HFFc6 (cell line): ENCODE results near the gene KCNK13. TPM values are rescaled to one million over a fixed set of nuclear protein-coding genes. Genes with fewer than 3 reads are reported as not detected.
A peak's percentile ranks its signal among the peaks of the same experiment; 100 is the strongest.
"Not testable (repeated sequence)": the region's sequence is repeated elsewhere in the genome, so short reads cannot be mapped to it uniquely, and the experiment has no call there.

ENCODE experiments used
- DNase-seq: peaks from one replicate; pipeline ENCODE4 v3.0.0-alpha.2; 2018
- H3K27ac Mint-ChIP-seq: 2 replicates; pipeline ENCODE4 v1.8.0; 2020; ENCODE audit warnings: mild to moderate bottlenecking, mixed read lengths
- H3K27me3 Mint-ChIP-seq: 2 replicates; pipeline ENCODE4 v1.8.0; 2021; ENCODE audit warnings: mild to moderate bottlenecking, moderate library complexity, mixed read lengths; ENCODE audit not compliant: insufficient read depth
- H3K36me3 Mint-ChIP-seq: 2 replicates; pipeline ENCODE4 v1.8.0; 2021; ENCODE audit warnings: low read depth, mixed read lengths
- H3K4me1 Mint-ChIP-seq: 2 replicates; pipeline ENCODE4 v1.8.0; 2020; ENCODE audit warnings: low read depth, mixed read lengths
- H3K4me3 Mint-ChIP-seq: 2 replicates; pipeline ENCODE4 v1.8.0; 2020; ENCODE audit warnings: mild to moderate bottlenecking, moderate library complexity, mixed read lengths
- H3K9me3 Mint-ChIP-seq: 2 replicates; pipeline ENCODE4 v1.8.0; 2020; ENCODE audit warnings: mild to moderate bottlenecking, mixed read lengths
- total RNA-seq, 6 experiments: library from RNA; stranded (reverse); fragmentation: NEBNext Ultra II Directional; extraction: Animal tissue kit (Norgen Biotek cat#: 25700); gene quantifications; 2 replicates in 1 of 6; 3 replicates in 5 of 6; pipeline ENCODE4 v1.2.3, GENCODE V29; 2021
- TF ChIP-seq, protein P1 (sequence below): fragments of 200-600 bp; sonication (generic); IDR thresholded peaks from 2 replicates; pipeline ENCODE4 v1.5.0; 2021; ENCODE audit warnings: antibody characterized with exemption, mild to moderate bottlenecking

Gene KCNK13
- total RNA-seq, 6 experiments from 2014 or later = not detected

DNA sequence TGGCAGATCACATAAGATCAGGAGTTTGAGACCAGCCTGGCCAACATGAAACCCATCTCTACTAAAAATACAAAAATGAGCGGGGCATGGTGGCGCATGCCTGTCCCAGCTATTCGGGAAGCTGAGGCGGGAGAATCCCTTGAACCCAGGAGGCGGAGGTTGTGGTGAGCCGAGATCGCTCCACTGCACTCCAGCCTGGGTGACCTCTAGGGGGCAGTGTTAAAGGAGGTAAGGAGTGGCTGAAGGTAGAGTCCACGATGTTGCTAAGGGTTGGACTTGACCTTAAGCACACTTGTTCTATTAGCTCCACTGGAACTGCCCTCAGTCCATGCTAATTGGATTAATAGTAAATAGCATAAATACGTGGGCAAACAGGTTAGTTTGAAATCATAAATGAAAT, 132.1 kb downstream of the KCNK13 start:
- Mint-ChIP-seq H3K27me3 (peaks cover 23% of the 10 kb centered on the region), H3K36me3 (peaks cover 5% of the 10 kb centered on the region; the same call in 1 of the 2 replicates), H3K9me3 (peaks cover 6% of the 10 kb centered on the region; the same call in 1 of the 2 replicates), H3K27ac (no peak overlapping the region), H3K4me3 (no peak overlapping the region), H3K4me1 (no peaks in the 10 kb centered on the region)
- TF ChIP-seq, protein P1, sequence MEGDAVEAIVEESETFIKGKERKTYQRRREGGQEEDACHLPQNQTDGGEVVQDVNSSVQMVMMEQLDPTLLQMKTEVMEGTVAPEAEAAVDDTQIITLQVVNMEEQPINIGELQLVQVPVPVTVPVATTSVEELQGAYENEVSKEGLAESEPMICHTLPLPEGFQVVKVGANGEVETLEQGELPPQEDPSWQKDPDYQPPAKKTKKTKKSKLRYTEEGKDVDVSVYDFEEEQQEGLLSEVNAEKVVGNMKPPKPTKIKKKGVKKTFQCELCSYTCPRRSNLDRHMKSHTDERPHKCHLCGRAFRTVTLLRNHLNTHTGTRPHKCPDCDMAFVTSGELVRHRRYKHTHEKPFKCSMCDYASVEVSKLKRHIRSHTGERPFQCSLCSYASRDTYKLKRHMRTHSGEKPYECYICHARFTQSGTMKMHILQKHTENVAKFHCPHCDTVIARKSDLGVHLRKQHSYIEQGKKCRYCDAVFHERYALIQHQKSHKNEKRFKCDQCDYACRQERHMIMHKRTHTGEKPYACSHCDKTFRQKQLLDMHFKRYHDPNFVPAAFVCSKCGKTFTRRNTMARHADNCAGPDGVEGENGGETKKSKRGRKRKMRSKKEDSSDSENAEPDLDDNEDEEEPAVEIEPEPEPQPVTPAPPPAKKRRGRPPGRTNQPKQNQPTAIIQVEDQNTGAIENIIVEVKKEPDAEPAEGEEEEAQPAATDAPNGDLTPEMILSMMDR = peak; percentile 64
- no peak for DNase-seq

DNA sequence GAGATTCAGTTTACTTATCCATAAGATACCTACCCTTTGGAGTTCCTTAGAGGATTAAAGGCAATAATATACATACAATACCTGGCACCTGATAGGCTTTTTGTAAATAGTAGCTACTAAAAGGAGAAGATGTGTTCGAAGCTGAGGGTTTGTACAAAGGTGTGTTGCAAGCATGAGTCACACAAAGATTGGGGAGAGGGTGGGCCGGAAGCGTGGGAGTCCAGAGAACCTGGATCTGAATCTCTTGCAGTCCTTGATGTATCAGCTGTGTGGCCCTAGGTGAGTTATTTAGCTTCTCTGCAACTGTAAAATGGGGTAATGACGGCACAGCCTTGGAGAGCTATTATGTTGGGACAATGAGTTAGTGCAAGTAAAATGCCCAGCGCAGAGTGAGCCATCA, 132.9 kb downstream of the KCNK13 start:
- no peak overlapping the region for H3K4me3 Mint-ChIP-seq
- DNase-seq = no peak
- no peaks in the 10 kb centered on the region for H3K9me3 Mint-ChIP-seq
- H3K36me3 Mint-ChIP-seq = no peaks in the 10 kb centered on the region
- peaks cover 23% of the 10 kb centered on the region for H3K27me3 Mint-ChIP-seq
- TF ChIP-seq, protein P1 = no peak
- H3K4me1 Mint-ChIP-seq = no peaks in the 10 kb centered on the region
- no peak overlapping the region for H3K27ac Mint-ChIP-seq

DNA sequence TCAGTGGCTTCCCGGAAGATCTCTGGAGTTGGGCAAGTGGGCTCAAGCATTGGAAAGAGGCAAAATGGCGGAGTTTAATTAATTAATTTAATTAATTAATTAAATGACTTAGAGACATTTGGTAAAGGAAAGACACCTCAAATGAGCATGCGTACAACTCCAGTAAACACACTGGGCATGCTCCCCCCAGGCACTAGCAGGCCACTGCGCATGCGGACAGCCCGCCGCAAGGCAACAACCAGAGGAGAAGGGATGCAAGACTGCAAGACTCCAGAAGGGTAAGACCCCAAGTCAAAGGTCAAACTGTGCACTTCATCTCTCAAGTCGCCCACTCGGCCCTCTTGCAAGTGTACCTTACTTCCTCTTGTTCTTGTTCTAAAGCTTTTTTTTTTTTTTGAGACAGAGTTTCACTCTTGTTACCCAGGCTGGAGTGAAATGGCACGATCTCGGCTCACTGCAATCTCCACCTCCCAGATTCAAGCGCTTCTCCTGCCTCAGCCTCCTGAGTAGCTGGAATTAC, 136.8 kb downstream of the KCNK13 start:
- H3K4me3 Mint-ChIP-seq = no peak overlapping the region
- peaks cover 22% of the 10 kb centered on the region for H3K27me3 Mint-ChIP-seq
- no peaks in the 10 kb centered on the region for H3K4me1 Mint-ChIP-seq
- no peaks in the 10 kb centered on the region; the same call in 1 of the 2 replicates for H3K9me3 Mint-ChIP-seq
- no peak overlapping the region for H3K27ac Mint-ChIP-seq
- no peak for DNase-seq
- H3K36me3 Mint-ChIP-seq = no peaks in the 10 kb centered on the region
- TF ChIP-seq, protein P1 = no peak

DNA sequence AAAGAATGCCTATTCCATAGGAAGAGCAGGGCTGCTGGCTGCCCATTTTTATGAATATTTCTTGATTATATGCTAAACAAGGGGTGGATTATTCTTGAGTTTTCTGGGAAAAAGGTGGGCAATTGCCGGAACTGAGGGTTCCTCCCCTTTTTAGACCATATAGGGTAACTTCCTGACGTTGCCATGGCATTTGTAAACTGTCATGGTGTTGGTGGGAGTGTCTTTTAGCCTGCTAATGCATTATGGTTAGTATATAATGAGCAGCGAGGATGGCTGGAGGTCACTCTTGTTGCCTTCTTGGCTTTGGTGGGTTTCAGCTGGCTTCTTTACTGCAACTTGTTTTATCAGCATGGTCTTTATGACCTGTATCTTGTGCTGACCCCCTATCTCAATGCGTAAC, 138.8 kb downstream of the KCNK13 start:
- H3K9me3 Mint-ChIP-seq, DNase-seq, H3K36me3 Mint-ChIP-seq, H3K4me3 Mint-ChIP-seq, H3K4me1 Mint-ChIP-seq, H3K27ac Mint-ChIP-seq: not testable (repeated sequence)
- peaks cover 18% of the 10 kb centered on the region for H3K27me3 Mint-ChIP-seq

DNA sequence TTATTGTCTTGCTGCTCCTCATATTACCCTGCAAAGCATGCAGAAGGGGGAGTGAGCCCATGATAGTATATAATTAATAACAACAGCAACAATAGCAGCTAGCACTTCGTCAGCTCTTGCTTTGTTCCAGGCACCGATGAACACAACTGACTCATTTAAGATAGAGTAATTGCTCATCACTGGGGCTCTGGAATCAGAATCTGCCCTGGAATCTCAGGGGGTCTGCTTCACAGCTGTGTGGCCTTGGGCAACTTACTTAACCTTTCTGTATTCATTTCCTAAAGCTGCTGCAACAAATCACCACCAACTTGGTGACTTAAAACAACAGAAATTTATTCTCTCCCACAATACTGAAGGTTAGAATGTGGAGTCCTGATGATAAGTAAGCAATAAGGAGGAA, 139.6 kb downstream of the KCNK13 start:
- no peak for DNase-seq
- Mint-ChIP-seq H3K4me1 (no peaks in the 10 kb centered on the region), H3K4me3 (no peak overlapping the region), H3K27me3 (peaks cover 18% of the 10 kb centered on the region), H3K27ac (no peak overlapping the region), H3K9me3 (no peaks in the 10 kb centered on the region; the same call in 1 of the 2 replicates), H3K36me3 (no peaks in the 10 kb centered on the region)
- TF ChIP-seq, protein P1 = no peak

DNA sequence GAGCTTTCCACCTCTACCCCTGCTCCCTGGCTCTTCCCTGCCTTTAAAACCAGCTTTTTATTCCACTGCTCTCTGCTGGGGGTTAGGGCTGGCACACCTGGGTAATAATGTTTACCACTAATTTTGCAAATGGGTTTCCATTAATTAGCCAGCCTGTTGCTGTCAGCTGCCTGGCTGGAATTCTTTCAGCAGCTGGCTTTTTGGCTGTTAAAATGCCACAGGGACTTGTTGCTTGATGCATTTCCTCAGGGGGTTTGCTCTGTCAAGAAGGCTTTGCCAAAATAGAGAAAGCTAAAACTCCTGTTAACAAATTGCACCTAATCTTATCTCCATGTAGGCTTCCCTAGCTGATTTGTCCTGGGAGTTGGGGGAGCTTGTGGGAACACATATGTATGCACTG, 142.7 kb downstream of the KCNK13 start:
- no peak for DNase-seq
- Mint-ChIP-seq H3K27ac (no peak overlapping the region), H3K36me3 (no peaks in the 10 kb centered on the region), H3K27me3 (peaks cover 8% of the 10 kb centered on the region), H3K4me3 (no peak overlapping the region), H3K4me1 (no peaks in the 10 kb centered on the region), H3K9me3 (no peaks in the 10 kb centered on the region; the same call in 1 of the 2 replicates)
- TF ChIP-seq, protein P1 = no peak
